Measurements from ENCODE around the gene PLXDC1.
"Not testable (repeated sequence)": the region's sequence is repeated elsewhere in the genome, so short reads cannot be mapped to it uniquely, and the experiment has no call there.

The PLXDC1 gene

DNA sequence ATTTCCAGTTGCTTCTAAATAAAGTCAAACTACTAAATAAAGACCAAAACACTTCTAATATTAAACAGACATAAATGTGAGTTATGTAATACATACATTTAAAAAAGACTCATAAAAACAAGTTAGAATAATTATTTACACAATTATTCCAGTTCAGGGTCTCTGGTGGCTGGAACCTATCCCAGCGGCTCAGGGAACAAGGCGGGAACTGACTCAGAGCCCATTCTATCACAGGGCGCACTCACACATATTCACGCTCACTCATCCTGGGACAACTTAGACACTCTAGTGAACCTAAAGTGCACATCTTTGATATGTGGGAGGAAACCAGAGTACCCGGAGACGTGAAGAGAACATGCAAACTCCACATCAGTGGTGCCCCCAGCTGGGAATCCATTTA, 25.0 kb downstream of the PLXDC1 start:
- TF ChIP-seq, protein P1, sequence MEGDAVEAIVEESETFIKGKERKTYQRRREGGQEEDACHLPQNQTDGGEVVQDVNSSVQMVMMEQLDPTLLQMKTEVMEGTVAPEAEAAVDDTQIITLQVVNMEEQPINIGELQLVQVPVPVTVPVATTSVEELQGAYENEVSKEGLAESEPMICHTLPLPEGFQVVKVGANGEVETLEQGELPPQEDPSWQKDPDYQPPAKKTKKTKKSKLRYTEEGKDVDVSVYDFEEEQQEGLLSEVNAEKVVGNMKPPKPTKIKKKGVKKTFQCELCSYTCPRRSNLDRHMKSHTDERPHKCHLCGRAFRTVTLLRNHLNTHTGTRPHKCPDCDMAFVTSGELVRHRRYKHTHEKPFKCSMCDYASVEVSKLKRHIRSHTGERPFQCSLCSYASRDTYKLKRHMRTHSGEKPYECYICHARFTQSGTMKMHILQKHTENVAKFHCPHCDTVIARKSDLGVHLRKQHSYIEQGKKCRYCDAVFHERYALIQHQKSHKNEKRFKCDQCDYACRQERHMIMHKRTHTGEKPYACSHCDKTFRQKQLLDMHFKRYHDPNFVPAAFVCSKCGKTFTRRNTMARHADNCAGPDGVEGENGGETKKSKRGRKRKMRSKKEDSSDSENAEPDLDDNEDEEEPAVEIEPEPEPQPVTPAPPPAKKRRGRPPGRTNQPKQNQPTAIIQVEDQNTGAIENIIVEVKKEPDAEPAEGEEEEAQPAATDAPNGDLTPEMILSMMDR (IDR thresholded peaks at IDR 0.05; ENCODE audit: unreplicated experiment in 3 of 3), result no peak
- Mint-ChIP-seq H3K4me3 (no peak overlapping the region), H3K27ac (no peak overlapping the region), H3K9me3 (no peaks in the 10 kb centered on the region), H3K4me1 (peaks cover 10% of the 10 kb centered on the region), H3K27me3 (ENCODE audit: low read depth) (peaks cover 4% of the 10 kb centered on the region), H3K36me3 (ENCODE audit: low read depth) (no peaks in the 10 kb centered on the region)

DNA sequence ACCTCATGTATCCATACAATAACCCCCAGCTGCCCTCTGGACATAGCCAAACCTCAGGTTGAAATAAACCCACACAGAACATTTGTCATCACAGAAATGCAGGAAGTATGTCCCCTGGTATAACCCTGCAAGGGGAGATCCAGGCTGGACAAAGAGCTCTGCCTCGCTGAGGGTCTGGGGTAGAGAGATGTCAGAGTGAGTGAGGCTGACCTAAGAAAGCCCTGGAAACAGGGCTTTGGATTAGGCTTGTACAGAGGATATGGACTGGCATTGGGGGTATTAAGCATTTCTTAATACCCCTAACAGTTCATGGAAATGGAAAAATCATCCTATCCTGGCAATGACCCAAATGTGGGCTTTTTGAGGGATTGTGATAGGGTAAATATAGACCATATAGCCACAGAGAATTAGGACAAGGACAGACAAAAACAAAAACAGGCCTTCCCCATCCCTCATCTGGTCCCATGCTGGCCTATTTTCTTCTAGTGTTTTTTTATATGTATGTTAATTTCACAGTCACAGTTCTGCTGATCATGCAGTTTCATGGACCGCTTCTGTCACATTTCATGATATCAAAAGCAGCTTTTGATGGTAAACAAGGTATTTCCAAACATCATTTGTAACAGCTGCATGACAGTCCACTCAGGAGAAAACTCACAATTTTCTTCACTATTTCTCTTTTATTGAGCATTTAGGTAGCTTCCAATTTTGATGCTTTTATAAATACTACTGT, 26.1 kb downstream of the PLXDC1 start:
- TF ChIP-seq, protein P1 (IDR thresholded peaks at IDR 0.05; ENCODE audit: unreplicated experiment in 3 of 3), result no peak
- no peak overlapping the region for H3K27ac Mint-ChIP-seq
- H3K4me3 Mint-ChIP-seq, result no peak overlapping the region
- H3K9me3 Mint-ChIP-seq, result no peaks in the 10 kb centered on the region
- peaks cover 4% of the 10 kb centered on the region for H3K27me3 Mint-ChIP-seq (ENCODE audit: low read depth)
- H3K4me1 Mint-ChIP-seq, result peaks cover 4% of the 10 kb centered on the region
- H3K36me3 Mint-ChIP-seq (ENCODE audit: low read depth), result no peaks in the 10 kb centered on the region

DNA sequence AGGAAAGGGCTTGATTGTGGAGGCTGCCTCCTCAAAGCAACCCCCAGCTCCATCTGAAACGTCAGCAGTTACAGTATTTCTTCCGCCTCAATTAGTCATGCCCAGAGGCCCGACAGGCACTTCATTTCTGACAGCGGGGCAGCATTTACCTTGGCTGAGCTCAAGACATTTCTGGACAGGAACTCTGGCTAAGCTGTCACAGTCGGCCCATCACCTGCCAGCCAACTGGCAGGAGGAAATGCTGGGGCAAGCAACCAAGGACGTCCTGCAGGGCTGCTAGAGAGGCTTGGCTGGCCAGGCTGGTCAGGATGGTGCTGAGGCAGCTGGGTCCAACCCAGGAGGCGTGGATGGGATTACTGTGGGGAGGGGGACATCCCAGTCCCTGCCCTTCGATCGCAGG, 27.8 kb downstream of the PLXDC1 start:
- Mint-ChIP-seq H3K27me3 (ENCODE audit: low read depth) (peaks cover 4% of the 10 kb centered on the region), H3K36me3 (ENCODE audit: low read depth) (no peaks in the 10 kb centered on the region), H3K27ac (no peak overlapping the region), H3K4me3 (no peak overlapping the region), H3K9me3 (no peaks in the 10 kb centered on the region), H3K4me1 (no peaks in the 10 kb centered on the region)
- TF ChIP-seq, protein P1 (IDR thresholded peaks at IDR 0.05; ENCODE audit: unreplicated experiment in 3 of 3), result no peak

DNA sequence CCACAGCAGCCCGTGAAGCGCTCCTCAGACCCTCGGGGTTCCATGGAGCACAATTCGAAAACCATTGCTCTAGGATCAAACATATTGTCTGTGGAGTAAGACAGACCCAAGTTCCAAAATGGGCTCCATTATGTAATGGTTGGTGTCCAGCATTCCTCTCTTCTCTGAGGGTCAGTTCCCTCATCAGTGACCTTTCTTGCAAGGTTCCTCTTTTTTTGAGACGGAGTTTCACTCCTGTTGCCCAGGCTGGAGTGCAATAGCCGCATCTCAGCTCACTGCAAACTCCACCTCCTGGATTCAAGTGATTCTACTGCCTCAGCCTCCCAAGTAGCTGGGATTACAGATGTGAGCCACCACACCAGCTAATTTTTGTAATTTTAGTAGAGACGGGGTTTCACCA, 28.4 kb downstream of the PLXDC1 start:
- no peaks in the 10 kb centered on the region for H3K9me3 Mint-ChIP-seq
- H3K4me3 Mint-ChIP-seq, result no peak overlapping the region
- H3K27me3 Mint-ChIP-seq (ENCODE audit: low read depth), result peaks cover 4% of the 10 kb centered on the region
- TF ChIP-seq, protein P1 (IDR thresholded peaks at IDR 0.05; ENCODE audit: unreplicated experiment in 3 of 3), result no peak
- no peak overlapping the region for H3K27ac Mint-ChIP-seq
- no peaks in the 10 kb centered on the region for H3K4me1 Mint-ChIP-seq
- H3K36me3 Mint-ChIP-seq (ENCODE audit: low read depth), result no peaks in the 10 kb centered on the region

DNA sequence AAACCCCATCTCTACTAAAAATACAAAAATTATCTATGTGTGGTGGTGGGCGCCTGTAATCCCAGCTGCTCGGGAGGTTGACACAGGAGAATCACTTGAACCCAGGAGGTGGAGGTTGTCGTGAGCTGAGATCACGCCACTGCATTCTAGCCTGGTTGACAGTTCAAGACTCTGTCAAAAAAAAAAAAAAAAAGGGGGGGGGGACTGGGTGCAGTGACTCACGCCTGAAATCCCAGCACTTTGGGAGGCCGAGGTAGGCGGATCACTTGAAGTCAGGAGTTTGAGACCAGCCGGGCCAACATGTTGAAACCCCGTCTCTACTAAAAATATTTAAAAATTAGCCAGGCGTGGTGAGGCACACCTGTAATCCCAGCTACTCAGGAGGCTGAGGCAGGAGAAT, 29.5 kb downstream of the PLXDC1 start:
- not testable (repeated sequence) for H3K27me3 Mint-ChIP-seq (ENCODE audit: low read depth); H3K4me1 Mint-ChIP-seq; H3K27ac Mint-ChIP-seq; H3K9me3 Mint-ChIP-seq; H3K4me3 Mint-ChIP-seq; H3K36me3 Mint-ChIP-seq (ENCODE audit: low read depth)

DNA sequence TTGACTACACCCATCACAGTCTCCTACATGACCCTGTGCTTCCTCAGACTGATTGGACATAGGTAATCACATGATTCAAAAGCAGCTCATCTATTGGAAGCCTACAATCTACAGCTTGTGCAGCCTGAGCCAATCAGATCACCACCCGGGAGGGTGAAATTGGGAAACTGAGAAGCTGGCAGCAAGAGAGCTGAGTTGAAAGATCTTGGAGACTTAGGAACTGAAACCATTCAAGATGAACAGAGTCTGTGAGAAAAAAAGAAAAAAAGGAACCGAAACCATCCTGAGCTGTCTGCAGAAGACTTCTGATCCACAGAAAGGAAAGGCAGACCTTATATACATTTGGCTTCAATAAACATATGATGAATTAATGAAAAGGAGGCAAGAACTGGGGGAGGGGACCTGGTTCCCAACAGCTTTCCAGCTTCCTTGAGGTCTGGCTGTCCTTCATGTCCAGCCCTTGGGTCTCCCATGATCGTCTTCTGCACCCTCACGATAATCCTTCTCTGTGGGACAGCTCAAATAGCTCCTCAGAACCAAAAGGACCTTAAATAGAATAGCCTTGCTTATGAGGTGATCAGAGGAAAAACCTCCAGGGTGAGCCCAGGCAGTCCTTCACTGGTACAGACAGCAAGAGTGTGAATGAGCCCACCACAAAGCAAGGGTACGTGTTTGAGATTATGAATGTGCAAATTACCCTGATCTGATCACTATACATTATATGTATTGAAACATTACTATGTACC, 32.6 kb downstream of the PLXDC1 start:
- peaks cover under 1% of the 10 kb centered on the region for H3K27me3 Mint-ChIP-seq (ENCODE audit: low read depth)
- H3K36me3 Mint-ChIP-seq (ENCODE audit: low read depth), result no peaks in the 10 kb centered on the region
- TF ChIP-seq, protein P1 (IDR thresholded peaks at IDR 0.05; ENCODE audit: unreplicated experiment in 3 of 3), result no peak
- H3K27ac Mint-ChIP-seq, result no peak overlapping the region
- no peaks in the 10 kb centered on the region for H3K9me3 Mint-ChIP-seq
- no peaks in the 10 kb centered on the region for H3K4me1 Mint-ChIP-seq
- H3K4me3 Mint-ChIP-seq, result no peak overlapping the region
